KOPT-K1 (cell line): ENCODE measurements around the gene OPHN1.

Experiments
- H3K27ac ChIP-seq: fragments of 200-600 bp; sonication (generic); 2 replicates; pipeline ENCODE4 v1.5.1; 2016; ENCODE audit warnings: antibody characterized with exemption, mild to moderate bottlenecking, low read depth, low read length; ENCODE audit not compliant: poor library complexity, severe bottlenecking
- H3K36me3 ChIP-seq: fragments of 200-600 bp; sonication (generic); 2 replicates; pipeline ENCODE4 v1.5.1; 2017; ENCODE audit warnings: antibody characterized with exemption, mild to moderate bottlenecking, low read length, moderate library complexity; ENCODE audit not compliant: insufficient read depth
- H3K9me3 ChIP-seq: fragments of 200-600 bp; sonication (generic); 2 replicates; pipeline ENCODE4 v1.5.1; 2017; ENCODE audit warnings: antibody characterized with exemption, low read length, mild to moderate bottlenecking; ENCODE audit not compliant: insufficient read depth, poor library complexity, severe bottlenecking

OPHN1 gene

GRCh38 chrX:68139791-68140190 lies 293.5 kb downstream of the OPHN1 start:
- no peaks in the 10 kb centered on the region for H3K36me3 ChIP-seq
- no peaks in the 10 kb centered on the region for H3K9me3 ChIP-seq
- H3K27ac ChIP-seq, result no peak overlapping the region

GRCh38 chrX:68133181-68133580 lies 300.1 kb downstream of the OPHN1 start:
- Histone ChIP-seq H3K9me3 (no peaks in the 10 kb centered on the region), H3K27ac (no peak overlapping the region), H3K36me3 (no peaks in the 10 kb centered on the region)

GRCh38 chrX:68132749-68133148 lies 300.5 kb downstream of the OPHN1 start:
- Histone ChIP-seq H3K36me3 (no peaks in the 10 kb centered on the region), H3K27ac (no peak overlapping the region), H3K9me3 (no peaks in the 10 kb centered on the region)

GRCh38 chrX:68121835-68122234 lies 311.5 kb downstream of the OPHN1 start:
- Histone ChIP-seq H3K36me3 (no peaks in the 10 kb centered on the region), H3K9me3 (no peaks in the 10 kb centered on the region), H3K27ac (no peak overlapping the region)

DNA sequence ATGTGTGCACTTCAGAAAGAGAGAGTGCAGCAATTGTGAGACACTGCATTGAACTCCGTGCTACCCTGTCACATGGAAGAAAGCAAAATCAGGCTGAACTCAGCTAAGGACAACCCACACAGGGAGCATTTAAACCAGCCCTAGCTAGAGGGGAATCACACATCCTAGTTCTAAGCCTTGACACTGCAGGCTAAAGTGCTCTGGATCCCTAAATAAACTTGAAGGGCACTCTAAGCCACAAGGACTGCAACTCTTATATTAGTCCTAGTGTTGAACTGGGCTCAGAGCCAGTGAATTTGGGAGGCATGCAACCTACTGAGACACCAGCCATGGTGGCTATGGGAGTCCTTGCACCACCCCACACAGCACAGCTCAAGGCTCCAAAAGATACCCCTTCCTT lies 311.9 kb downstream of the OPHN1 start:
- no peak overlapping the region for H3K27ac ChIP-seq

DNA sequence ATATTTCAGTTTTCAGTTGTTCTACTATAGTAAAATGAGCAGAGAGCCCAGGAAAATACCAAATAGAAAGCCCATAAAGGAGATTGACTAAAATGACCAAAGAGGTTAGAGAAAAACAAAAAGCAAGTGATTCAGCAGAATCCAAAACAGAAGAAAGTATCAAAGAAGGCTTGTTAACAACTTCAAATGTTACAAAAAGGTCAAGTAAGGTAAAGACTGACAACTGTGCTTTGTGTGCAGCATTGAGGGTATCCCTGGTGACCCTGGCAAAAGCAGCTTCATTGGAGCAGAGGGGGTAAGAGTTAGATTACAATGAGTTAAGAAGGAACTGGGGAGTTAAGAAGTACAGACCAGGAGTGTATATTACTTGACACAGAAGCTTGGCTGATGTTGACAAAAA lies 317.9 kb downstream of the OPHN1 start:
- no peaks in the 10 kb centered on the region for H3K9me3 ChIP-seq
- H3K27ac ChIP-seq, result no peak overlapping the region
- H3K36me3 ChIP-seq, result no peaks in the 10 kb centered on the region

More for the DNA sequence above, 311.9 kb downstream of the OPHN1 start:
- no peaks in the 10 kb centered on the region for H3K36me3 ChIP-seq
- no peaks in the 10 kb centered on the region for H3K9me3 ChIP-seq

DNA sequence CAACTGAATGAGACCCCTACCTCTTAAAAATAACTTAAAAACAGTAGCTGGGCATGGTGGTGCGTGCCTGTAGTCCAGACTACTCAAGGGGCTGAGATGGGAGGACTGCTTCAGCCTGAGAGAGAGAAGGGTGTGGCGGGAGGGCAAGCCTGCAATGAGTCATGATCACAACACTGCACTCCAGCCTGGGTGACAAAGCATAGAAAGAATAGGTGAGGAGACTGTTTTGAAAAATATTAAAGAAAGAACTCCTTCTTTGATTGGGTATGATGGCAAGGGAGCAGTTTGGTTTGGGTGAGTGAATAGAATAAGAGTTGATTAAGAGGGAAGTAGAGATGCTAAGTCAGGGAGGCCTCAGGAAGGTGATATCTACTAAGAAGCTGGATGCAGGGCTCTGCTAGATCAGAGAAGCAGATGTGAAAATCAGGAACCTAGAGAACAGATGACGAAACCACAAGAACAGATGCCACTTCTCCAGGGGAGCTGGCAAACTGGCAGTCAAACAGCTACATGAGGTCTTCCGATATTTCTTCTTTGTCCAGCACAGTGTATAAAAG lies 318.6 kb downstream of the OPHN1 start:
- Histone ChIP-seq H3K9me3 (no peaks in the 10 kb centered on the region), H3K27ac (no peak overlapping the region), H3K36me3 (no peaks in the 10 kb centered on the region)

- no peak overlapping the region for H3K27ac ChIP-seq
- no peaks in the 10 kb centered on the region for H3K9me3 ChIP-seq
- H3K36me3 ChIP-seq, result no peaks in the 10 kb centered on the region
Observed at GRCh38 chrX:68113837-68114572, 319.3 kb downstream of the OPHN1 start.

DNA sequence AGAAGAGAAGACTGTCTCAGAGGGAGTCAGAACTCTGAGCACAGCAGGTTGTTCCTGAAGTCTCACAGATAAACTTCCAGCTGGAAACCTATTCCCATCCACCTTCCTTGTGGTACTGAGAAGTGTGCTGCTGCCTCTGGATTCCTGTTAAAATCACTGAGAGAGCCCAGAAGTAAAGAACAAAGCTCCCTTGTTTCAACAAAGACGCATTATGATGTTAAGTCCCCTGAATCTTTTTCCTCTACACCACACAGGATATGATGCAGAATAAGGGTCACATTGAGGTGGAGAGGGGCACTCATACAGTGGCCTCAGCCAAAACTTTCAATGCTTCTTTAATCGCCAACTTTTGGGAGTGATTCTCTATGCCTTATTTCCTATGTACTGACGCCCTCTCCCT lies 321.0 kb downstream of the OPHN1 start:
- Histone ChIP-seq H3K36me3 (no peaks in the 10 kb centered on the region), H3K9me3 (no peaks in the 10 kb centered on the region), H3K27ac (no peak overlapping the region)

- no peak overlapping the region for H3K27ac ChIP-seq
- no peaks in the 10 kb centered on the region for H3K36me3 ChIP-seq
- no peaks in the 10 kb centered on the region for H3K9me3 ChIP-seq
Observed at GRCh38 chrX:68109162-68109561, 324.1 kb downstream of the OPHN1 start.

GRCh38 chrX:68098431-68098830 lies 334.9 kb downstream of the OPHN1 start:
- H3K27ac ChIP-seq, result no peak overlapping the region
- no peaks in the 10 kb centered on the region for H3K36me3 ChIP-seq
- no peaks in the 10 kb centered on the region for H3K9me3 ChIP-seq

GRCh38 chrX:68090266-68090665 lies 343.0 kb downstream of the OPHN1 start:
- H3K9me3 ChIP-seq, result no peaks in the 10 kb centered on the region
- no peaks in the 10 kb centered on the region for H3K36me3 ChIP-seq
- no peak overlapping the region for H3K27ac ChIP-seq

DNA sequence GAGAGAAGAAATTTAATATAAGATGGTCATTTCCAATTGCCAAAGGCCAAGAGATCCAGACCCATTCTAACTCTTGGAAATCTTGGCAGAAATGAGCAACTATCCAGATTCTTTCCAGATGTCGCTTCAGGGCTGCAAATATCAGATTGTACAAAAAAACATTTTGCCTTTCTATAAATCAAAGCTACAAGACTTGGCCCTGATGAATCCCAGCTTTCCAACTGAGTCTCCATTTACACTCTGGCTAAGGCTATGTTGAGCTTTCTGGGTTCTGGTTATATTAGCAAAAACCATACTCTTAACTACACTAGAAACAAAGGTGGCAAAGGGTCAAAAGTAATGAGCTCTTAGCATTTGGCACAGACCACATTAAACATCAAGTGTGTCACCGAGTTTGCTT lies 345.8 kb downstream of the OPHN1 start:
- Histone ChIP-seq H3K36me3 (no peaks in the 10 kb centered on the region), H3K27ac (no peak overlapping the region), H3K9me3 (no peaks in the 10 kb centered on the region)

- Histone ChIP-seq H3K27ac (no peak overlapping the region), H3K9me3 (no peaks in the 10 kb centered on the region), H3K36me3 (no peaks in the 10 kb centered on the region)
Observed at GRCh38 chrX:68086709-68087108, 346.6 kb downstream of the OPHN1 start.

- H3K36me3 ChIP-seq, result no peaks in the 10 kb centered on the region
- no peak overlapping the region for H3K27ac ChIP-seq
- H3K9me3 ChIP-seq, result no peaks in the 10 kb centered on the region
Observed at GRCh38 chrX:68084765-68085164, 348.5 kb downstream of the OPHN1 start.

GRCh38 chrX:68083510-68083909 lies 349.8 kb downstream of the OPHN1 start:
- no peaks in the 10 kb centered on the region for H3K9me3 ChIP-seq
- no peaks in the 10 kb centered on the region for H3K36me3 ChIP-seq
- H3K27ac ChIP-seq, result no peak overlapping the region
